ENCODE results near the gene DPYSL5.
"Not testable (repeated sequence)": the region's sequence is repeated elsewhere in the genome, so short reads cannot be mapped to it uniquely, and the experiment has no call there.

The DPYSL5 gene

GRCh38 chr2:26911911-26912861 is 64.3 kb downstream of the DPYSL5 start:
- no peak for TF ChIP-seq ZNF274 (IDR thresholded peaks at IDR 0.05; ENCODE audit: low read depth, low read length)
- H3K4me3 ChIP-seq (ENCODE audit: low read length) = no peak overlapping the region

- H3K4me3 ChIP-seq (ENCODE audit: low read length) = no peak overlapping the region
- TF ChIP-seq ZNF274 (IDR thresholded peaks at IDR 0.05; ENCODE audit: low read depth, low read length) = no peak
These were observed 65.7 kb downstream of the DPYSL5 start for GRCh38 chr2:26913606-26913998.

- no peak for TF ChIP-seq ZNF274 (IDR thresholded peaks at IDR 0.05; ENCODE audit: low read depth, low read length)
These were observed 66.2 kb downstream of the DPYSL5 start for GRCh38 chr2:26913999-26914658.

GRCh38 chr2:26914659-26915310 is 66.9 kb downstream of the DPYSL5 start:
- TF ChIP-seq ZNF274 (IDR thresholded peaks at IDR 0.05; ENCODE audit: low read depth, low read length) = no peak
- H3K4me3 ChIP-seq (ENCODE audit: low read length) = no peak overlapping the region

More at GRCh38 chr2:26913999-26914658, 66.2 kb downstream of the DPYSL5 start:
- no peak overlapping the region for H3K4me3 ChIP-seq (ENCODE audit: low read length)

- no peak overlapping the region for H3K4me3 ChIP-seq (ENCODE audit: low read length)
- TF ChIP-seq ZNF274 (IDR thresholded peaks at IDR 0.05; ENCODE audit: low read depth, low read length) = no peak
These were observed 67.4 kb downstream of the DPYSL5 start for GRCh38 chr2:26915316-26915715.

- TF ChIP-seq ZNF274 (IDR thresholded peaks at IDR 0.05; ENCODE audit: low read depth, low read length) = no peak
- no peak overlapping the region for H3K4me3 ChIP-seq (ENCODE audit: low read length)
These were observed 68.3 kb downstream of the DPYSL5 start for GRCh38 chr2:26916128-26916692.

GRCh38 chr2:26917135-26917836 is 69.4 kb downstream of the DPYSL5 start:
- no peak overlapping the region for H3K4me3 ChIP-seq (ENCODE audit: low read length)
- no peak for TF ChIP-seq ZNF274 (IDR thresholded peaks at IDR 0.05; ENCODE audit: low read depth, low read length)

- no peak for TF ChIP-seq ZNF274 (IDR thresholded peaks at IDR 0.05; ENCODE audit: low read depth, low read length)
- H3K4me3 ChIP-seq (ENCODE audit: low read length) = no peak overlapping the region
These were observed 73.4 kb downstream of the DPYSL5 start for GRCh38 chr2:26921323-26921722.

- no peak overlapping the region for H3K4me3 ChIP-seq (ENCODE audit: low read length)
- no peak for TF ChIP-seq ZNF274 (IDR thresholded peaks at IDR 0.05; ENCODE audit: low read depth, low read length)
These were observed 74.7 kb downstream of the DPYSL5 start for GRCh38 chr2:26922405-26923188.

GRCh38 chr2:26923189-26923466 is 75.2 kb downstream of the DPYSL5 start:
- H3K4me3 ChIP-seq (ENCODE audit: low read length) = not testable (repeated sequence)

GRCh38 chr2:26924731-26925099 is 76.8 kb downstream of the DPYSL5 start:
- no peak overlapping the region for H3K4me3 ChIP-seq (ENCODE audit: low read length)
- TF ChIP-seq ZNF274 (IDR thresholded peaks at IDR 0.05; ENCODE audit: low read depth, low read length) = no peak

GRCh38 chr2:26925100-26925791 is 77.3 kb downstream of the DPYSL5 start:
- no peak overlapping the region for H3K4me3 ChIP-seq (ENCODE audit: low read length)
- no peak for TF ChIP-seq ZNF274 (IDR thresholded peaks at IDR 0.05; ENCODE audit: low read depth, low read length)

GRCh38 chr2:26927221-26927620 is 79.3 kb downstream of the DPYSL5 start:
- TF ChIP-seq ZNF274 (IDR thresholded peaks at IDR 0.05; ENCODE audit: low read depth, low read length) = no peak
- no peak overlapping the region for H3K4me3 ChIP-seq (ENCODE audit: low read length)

Measured in GM08714 (cell line).